ENCODE data around the gene PRKCA.

The PRKCA gene

DNA sequence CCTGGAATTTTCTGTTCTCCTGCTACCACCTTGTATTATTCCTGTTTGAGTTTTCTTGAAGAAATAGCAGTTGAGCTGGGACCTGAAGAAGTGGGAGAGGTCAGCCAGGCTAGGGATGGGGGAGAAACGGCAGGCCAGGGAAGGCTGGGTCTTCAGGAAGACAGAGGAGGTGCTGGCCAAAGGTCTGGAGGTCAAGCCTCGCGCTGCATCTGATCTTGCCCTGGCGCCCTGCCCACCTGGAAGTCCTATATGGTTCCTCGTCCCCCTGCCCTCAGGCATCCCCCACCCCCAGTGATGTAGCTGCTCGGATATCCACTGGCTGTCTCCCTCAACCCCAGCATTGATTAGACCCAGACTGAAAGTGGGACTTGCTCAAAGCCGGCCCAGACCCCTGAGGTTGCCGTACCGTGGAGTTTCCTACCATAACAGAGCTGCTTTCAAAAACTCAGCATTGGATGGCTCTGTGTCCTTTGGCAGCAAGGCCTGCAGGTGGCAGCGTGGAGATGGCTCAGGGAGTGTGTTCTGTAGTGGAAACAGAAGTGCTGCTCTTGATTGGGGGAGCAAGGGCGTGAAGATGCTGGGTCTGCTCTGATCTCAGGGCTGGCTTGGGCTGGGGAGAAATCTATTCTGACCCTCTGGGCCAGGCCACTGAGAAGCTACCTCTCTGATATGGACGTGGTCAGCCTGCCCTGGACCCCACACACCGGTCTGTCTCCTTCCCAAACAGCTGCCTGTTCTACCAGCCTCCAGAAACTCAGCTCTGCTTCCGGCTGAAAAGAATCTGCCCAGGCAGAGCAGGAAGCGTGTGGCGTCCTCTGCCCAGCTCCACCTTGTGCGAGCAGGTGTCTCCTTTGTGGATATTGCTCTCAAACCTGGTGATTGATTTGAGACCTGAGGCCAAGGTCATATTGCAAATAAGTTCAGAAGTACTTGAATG lies 425.5 kb downstream of the PRKCA start:
- Histone ChIP-seq H3K4me1 (ENCODE audit: control insufficient read depth, insufficient read depth, low read length) (peaks cover 40% of the 10 kb centered on the region), H3K27me3 (ENCODE audit: control insufficient read depth in 1 of 2, insufficient read depth in 2 of 2, low read length in 2 of 2) (no peaks in the 10 kb centered on the region), H3K27ac (ENCODE audit: low read length) (no peak overlapping the region), H3K4me3 (ENCODE audit: low read length in 2 of 2) (no peak overlapping the region), H3K9me3 (ENCODE audit: control insufficient read depth in 2 of 2, low read length in 2 of 2) (no peaks in the 10 kb centered on the region), H3K36me3 (ENCODE audit: control insufficient read depth in 2 of 2, insufficient read depth in 2 of 2, low read length in 2 of 2) (no peaks in the 10 kb centered on the region), H3K9ac (ENCODE audit: low read length in 2 of 2) (no peak overlapping the region)

DNA sequence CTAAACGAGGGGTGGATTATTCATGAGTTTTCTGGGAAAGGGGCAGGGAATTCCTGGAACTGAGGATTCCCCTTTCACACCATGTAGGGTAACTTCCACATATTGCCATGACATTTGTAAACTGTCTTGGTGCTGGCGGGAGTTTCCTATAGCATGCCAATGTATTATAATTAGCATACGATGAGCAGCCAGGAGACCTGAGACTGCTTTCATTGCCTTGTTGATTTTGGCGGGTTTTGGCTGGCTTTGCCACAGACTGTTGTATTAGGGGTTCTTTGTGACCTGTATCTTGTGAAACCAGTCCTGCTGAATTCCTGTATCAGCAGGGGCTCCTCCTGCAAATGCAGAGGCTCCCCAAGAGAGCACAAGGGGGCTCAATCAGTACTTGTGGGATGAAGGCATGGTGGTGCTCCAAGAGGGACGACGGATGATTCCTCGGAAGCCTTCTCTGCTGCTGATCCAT lies 428.1 kb downstream of the PRKCA start:
- Histone ChIP-seq H3K36me3 (ENCODE audit: control insufficient read depth in 2 of 2, insufficient read depth in 2 of 2, low read length in 2 of 2) (peaks cover 0 to 4% of the 10 kb centered on the region in 2 donors), H3K4me1 (ENCODE audit: control insufficient read depth, insufficient read depth, low read length) (peaks cover 21% of the 10 kb centered on the region), H3K27ac (ENCODE audit: low read length) (no peak overlapping the region), H3K4me3 (ENCODE audit: low read length in 2 of 2) (no peak overlapping the region), H3K9me3 (ENCODE audit: control insufficient read depth in 2 of 2, low read length in 2 of 2) (no peaks in the 10 kb centered on the region), H3K9ac (ENCODE audit: low read length in 2 of 2) (no peak overlapping the region), H3K27me3 (ENCODE audit: control insufficient read depth in 1 of 2, insufficient read depth in 2 of 2, low read length in 2 of 2) (no peaks in the 10 kb centered on the region)

DNA sequence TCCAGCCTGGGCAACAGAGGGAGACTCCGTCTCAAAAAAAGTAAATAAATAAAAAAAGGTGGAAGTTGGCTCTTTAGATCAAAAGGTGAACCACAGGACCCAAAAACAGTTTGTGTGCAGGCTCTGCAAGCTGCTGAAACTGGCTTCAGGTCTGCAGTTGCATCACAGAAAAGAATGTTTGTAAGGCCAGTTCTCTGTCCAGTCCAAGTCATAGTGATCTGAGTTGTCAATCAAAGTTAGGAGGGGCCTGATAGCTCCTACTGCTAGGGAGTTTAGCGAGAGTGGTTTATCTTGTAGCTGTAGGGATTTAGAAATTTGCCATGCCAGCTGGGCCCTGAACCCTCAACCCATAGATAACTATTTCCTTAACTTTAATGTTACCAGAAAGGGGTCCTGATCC lies 431.3 kb downstream of the PRKCA start:
- no peaks in the 10 kb centered on the region for H3K27me3 ChIP-seq (ENCODE audit: control insufficient read depth in 1 of 2, insufficient read depth in 2 of 2, low read length in 2 of 2)
- no peaks in the 10 kb centered on the region for H3K9me3 ChIP-seq (ENCODE audit: control insufficient read depth in 2 of 2, low read length in 2 of 2)
- H3K4me3 ChIP-seq (ENCODE audit: low read length in 2 of 2), result no peak overlapping the region
- H3K36me3 ChIP-seq (ENCODE audit: control insufficient read depth in 2 of 2, insufficient read depth in 2 of 2, low read length in 2 of 2), result peaks cover 3 to 17% of the 10 kb centered on the region in 2 donors
- H3K9ac ChIP-seq (ENCODE audit: low read length in 2 of 2), result no peak overlapping the region
- no peaks in the 10 kb centered on the region for H3K4me1 ChIP-seq (ENCODE audit: control insufficient read depth, insufficient read depth, low read length)
- no peak overlapping the region for H3K27ac ChIP-seq (ENCODE audit: low read length)

DNA sequence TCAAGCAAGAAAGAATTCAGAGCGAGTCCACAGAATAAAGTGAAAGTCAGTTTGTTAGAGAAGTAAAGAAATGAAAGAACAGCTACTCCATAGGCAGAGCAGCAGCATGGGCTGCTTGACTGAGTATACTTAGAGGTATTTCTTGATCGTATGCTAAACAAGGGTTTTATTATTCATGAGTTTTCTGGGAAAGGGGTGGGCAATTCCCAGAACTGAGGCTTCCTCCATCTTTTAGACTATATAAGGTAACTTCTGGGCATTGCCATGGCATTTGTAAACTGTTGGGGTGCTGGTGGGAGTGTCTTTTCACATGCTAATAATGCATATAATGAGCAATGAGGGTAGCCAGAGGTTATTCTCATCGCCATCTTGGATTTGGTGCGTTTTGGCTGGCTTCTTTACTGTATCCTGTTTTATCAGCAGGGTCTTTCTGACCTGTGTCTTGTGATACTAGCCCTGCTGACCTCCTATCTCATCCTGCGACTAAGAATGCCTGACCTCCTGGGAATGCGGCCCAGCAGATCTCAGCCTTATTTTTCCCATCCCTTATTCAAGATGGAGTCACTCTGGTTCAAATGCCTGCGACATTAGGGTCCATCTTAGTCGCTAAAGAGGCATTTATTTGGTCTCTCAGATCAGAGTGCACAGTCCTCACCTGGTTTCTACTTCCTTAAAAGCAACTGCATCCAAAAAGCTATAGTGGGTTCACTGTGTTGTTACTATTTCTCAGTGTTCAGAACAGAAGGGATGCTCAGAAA lies 432.0 kb downstream of the PRKCA start:
- peaks cover 6 to 23% of the 10 kb centered on the region in 2 donors for H3K36me3 ChIP-seq (ENCODE audit: control insufficient read depth in 2 of 2, insufficient read depth in 2 of 2, low read length in 2 of 2)
- no peak overlapping the region for H3K4me3 ChIP-seq (ENCODE audit: low read length in 2 of 2)
- no peaks in the 10 kb centered on the region for H3K27me3 ChIP-seq (ENCODE audit: control insufficient read depth in 1 of 2, insufficient read depth in 2 of 2, low read length in 2 of 2)
- H3K27ac ChIP-seq (ENCODE audit: low read length), result no peak overlapping the region
- no peak overlapping the region for H3K9ac ChIP-seq (ENCODE audit: low read length in 2 of 2)
- H3K4me1 ChIP-seq (ENCODE audit: control insufficient read depth, insufficient read depth, low read length), result no peaks in the 10 kb centered on the region
- H3K9me3 ChIP-seq (ENCODE audit: control insufficient read depth in 2 of 2, low read length in 2 of 2), result no peaks in the 10 kb centered on the region

DNA sequence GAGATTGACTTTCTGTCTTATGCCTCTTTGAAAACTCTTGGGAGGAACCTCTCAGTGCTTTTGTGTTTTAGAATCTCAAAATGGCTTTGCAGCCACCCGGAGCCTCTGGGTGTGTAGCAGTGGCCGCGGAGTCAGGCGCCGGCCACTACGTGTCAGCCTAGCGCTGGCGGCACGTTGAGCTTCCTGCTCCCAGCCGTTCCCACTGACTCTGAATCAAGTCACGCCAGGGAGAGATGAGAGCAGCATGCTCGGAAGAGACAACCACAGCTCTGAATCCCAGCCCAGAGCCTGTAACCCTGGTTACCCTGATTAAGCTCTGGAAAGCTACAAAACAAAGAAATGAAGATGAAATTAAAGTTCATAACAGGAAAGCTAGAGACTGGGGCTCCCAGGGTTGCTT lies 435.1 kb downstream of the PRKCA start:
- Histone ChIP-seq H3K9ac (ENCODE audit: low read length in 2 of 2) (no peak overlapping the region), H3K9me3 (ENCODE audit: control insufficient read depth in 2 of 2, low read length in 2 of 2) (no peaks in the 10 kb centered on the region), H3K4me3 (ENCODE audit: low read length in 2 of 2) (no peak overlapping the region), H3K36me3 (ENCODE audit: control insufficient read depth in 2 of 2, insufficient read depth in 2 of 2, low read length in 2 of 2) (peaks cover 22 to 36% of the 10 kb centered on the region in 2 donors), H3K4me1 (ENCODE audit: control insufficient read depth, insufficient read depth, low read length) (no peaks in the 10 kb centered on the region), H3K27ac (ENCODE audit: low read length) (no peak overlapping the region), H3K27me3 (ENCODE audit: control insufficient read depth in 1 of 2, insufficient read depth in 2 of 2, low read length in 2 of 2) (no peaks in the 10 kb centered on the region)

DNA sequence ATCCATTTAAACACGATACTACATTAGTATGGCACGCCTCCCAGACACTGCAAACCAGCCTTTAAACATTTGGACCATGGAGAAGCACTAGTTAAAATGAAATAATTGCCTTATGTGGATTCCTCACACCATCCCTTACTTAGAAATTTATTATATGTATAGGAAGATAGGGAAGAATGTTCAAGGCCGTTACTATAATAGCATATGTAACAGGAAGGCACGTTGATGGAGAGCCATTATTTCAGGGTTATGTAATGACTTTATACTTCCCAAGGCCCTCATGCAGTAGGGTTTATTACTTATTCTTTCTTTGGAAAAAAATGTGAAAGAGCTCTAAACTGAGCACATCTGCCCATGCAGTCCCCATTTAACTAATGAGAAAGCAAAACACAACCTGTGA lies 435.9 kb downstream of the PRKCA start:
- Histone ChIP-seq H3K27me3 (ENCODE audit: control insufficient read depth in 1 of 2, insufficient read depth in 2 of 2, low read length in 2 of 2) (no peaks in the 10 kb centered on the region), H3K4me3 (ENCODE audit: low read length in 2 of 2) (no peak overlapping the region), H3K36me3 (ENCODE audit: control insufficient read depth in 2 of 2, insufficient read depth in 2 of 2, low read length in 2 of 2) (peaks cover 27 to 36% of the 10 kb centered on the region in 2 donors), H3K27ac (ENCODE audit: low read length) (no peak overlapping the region), H3K9ac (ENCODE audit: low read length in 2 of 2) (no peak overlapping the region), H3K9me3 (ENCODE audit: control insufficient read depth in 2 of 2, low read length in 2 of 2) (no peaks in the 10 kb centered on the region), H3K4me1 (ENCODE audit: control insufficient read depth, insufficient read depth, low read length) (no peaks in the 10 kb centered on the region)

DNA sequence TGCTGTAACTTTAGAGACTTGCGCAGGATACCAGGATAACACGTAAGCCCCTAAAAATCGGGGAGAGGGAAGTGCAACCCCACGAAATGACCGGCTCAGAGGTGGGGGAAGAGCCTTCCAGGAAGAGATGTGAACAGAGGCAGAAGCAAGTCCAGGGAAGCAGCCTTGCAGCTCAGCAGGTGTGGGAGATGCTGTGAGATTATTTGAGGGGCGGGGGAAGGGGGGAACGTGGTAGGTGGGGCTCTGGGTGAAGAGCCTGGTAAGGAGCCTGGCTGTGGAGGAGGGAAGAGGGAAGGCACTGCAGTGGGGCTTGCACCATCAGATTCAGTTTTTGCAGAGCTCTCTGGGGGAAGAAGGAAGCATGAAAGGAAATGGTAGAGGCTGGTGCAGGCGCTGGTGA lies 437.1 kb downstream of the PRKCA start:
- Histone ChIP-seq H3K9ac (ENCODE audit: low read length in 2 of 2) (no peak overlapping the region), H3K27me3 (ENCODE audit: control insufficient read depth in 1 of 2, insufficient read depth in 2 of 2, low read length in 2 of 2) (no peaks in the 10 kb centered on the region), H3K27ac (ENCODE audit: low read length) (no peak overlapping the region), H3K4me3 (ENCODE audit: low read length in 2 of 2) (no peak overlapping the region), H3K9me3 (ENCODE audit: control insufficient read depth in 2 of 2, low read length in 2 of 2) (no peaks in the 10 kb centered on the region), H3K36me3 (ENCODE audit: control insufficient read depth in 2 of 2, insufficient read depth in 2 of 2, low read length in 2 of 2) (peaks cover 37 to 40% of the 10 kb centered on the region in 2 donors), H3K4me1 (ENCODE audit: control insufficient read depth, insufficient read depth, low read length) (no peaks in the 10 kb centered on the region)

DNA sequence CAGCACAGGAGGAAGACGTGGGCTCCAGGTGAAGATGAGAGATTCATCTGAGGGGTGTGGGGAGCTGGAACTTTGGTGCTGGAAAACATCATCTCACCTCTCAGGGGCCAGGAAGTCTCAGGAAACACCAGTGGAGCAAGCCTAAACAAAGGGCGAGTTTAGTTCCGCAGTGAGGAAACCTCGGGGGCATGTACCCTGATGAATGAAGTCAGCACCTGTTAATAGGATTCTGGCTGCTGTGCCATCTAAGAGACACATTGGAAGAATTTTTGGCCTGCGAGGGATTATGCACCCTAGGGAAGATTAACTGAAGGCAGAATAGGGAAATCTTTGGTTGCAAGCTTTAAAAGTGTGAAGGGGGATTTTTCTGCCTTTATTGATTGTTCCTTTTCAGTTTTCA lies 437.8 kb downstream of the PRKCA start:
- no peak overlapping the region for H3K9ac ChIP-seq (ENCODE audit: low read length in 2 of 2)
- H3K36me3 ChIP-seq (ENCODE audit: control insufficient read depth in 2 of 2, insufficient read depth in 2 of 2, low read length in 2 of 2), result peaks cover 40 to 42% of the 10 kb centered on the region in 2 donors
- H3K9me3 ChIP-seq (ENCODE audit: control insufficient read depth in 2 of 2, low read length in 2 of 2), result no peaks in the 10 kb centered on the region

DNA sequence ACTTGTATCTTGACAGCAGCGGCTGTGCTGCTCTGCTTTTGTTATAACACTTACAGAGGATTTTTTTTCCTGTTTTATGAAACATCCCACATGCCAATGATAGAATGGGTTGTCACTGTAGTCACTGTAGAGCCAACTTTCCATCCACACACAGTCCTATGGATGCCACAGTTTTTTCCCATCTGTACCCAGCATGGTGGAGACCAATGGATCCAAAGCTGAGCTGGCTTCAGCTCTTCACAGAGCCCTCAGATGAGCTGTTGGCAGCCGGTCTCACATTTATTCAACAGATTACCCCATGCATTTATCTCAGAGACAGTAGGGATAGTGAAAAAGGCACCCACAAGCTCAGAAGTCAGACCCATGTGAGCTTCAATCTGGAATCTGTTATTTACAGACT lies 441.1 kb downstream of the PRKCA start:
- Histone ChIP-seq H3K36me3 (ENCODE audit: control insufficient read depth in 2 of 2, insufficient read depth in 2 of 2, low read length in 2 of 2) (peaks cover 31 to 40% of the 10 kb centered on the region in 2 donors), H3K4me1 (ENCODE audit: control insufficient read depth, insufficient read depth, low read length) (no peaks in the 10 kb centered on the region), H3K4me3 (ENCODE audit: low read length in 2 of 2) (no peak overlapping the region), H3K27me3 (ENCODE audit: control insufficient read depth in 1 of 2, insufficient read depth in 2 of 2, low read length in 2 of 2) (no peaks in the 10 kb centered on the region), H3K27ac (ENCODE audit: low read length) (no peak overlapping the region), H3K9ac (ENCODE audit: low read length in 2 of 2) (no peak overlapping the region), H3K9me3 (ENCODE audit: control insufficient read depth in 2 of 2, low read length in 2 of 2) (no peaks in the 10 kb centered on the region)

More for the DNA sequence above, 437.8 kb downstream of the PRKCA start:
- Histone ChIP-seq H3K4me1 (ENCODE audit: control insufficient read depth, insufficient read depth, low read length) (no peaks in the 10 kb centered on the region), H3K4me3 (ENCODE audit: low read length in 2 of 2) (no peak overlapping the region), H3K27ac (ENCODE audit: low read length) (no peak overlapping the region), H3K27me3 (ENCODE audit: control insufficient read depth in 1 of 2, insufficient read depth in 2 of 2, low read length in 2 of 2) (no peaks in the 10 kb centered on the region)

DNA sequence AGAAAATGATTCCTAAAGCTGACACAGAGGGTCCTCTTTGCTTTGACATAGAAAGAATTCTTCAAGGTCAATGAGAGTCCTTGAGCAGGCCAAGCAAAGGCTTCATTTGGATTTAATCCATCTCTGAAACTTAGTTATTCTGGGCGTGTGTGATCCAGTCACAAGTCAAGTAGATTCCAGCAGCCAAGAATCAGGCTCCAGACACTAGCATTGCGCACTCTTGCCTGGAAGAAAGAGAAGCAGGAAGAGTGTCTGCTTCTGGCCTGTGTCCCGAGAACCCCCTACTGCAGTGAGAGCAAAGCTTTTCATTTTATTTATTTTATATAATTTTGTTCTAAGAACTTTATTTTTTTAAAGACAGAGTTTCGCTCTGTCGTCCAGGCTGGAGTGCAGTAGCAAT lies 444.3 kb downstream of the PRKCA start:
- no peak overlapping the region for H3K27ac ChIP-seq (ENCODE audit: low read length)
- no peaks in the 10 kb centered on the region for H3K27me3 ChIP-seq (ENCODE audit: control insufficient read depth in 1 of 2, insufficient read depth in 2 of 2, low read length in 2 of 2)
- H3K36me3 ChIP-seq (ENCODE audit: control insufficient read depth in 2 of 2, insufficient read depth in 2 of 2, low read length in 2 of 2), result peaks cover 26 to 32% of the 10 kb centered on the region in 2 donors
- H3K9ac ChIP-seq (ENCODE audit: low read length in 2 of 2), result no peak overlapping the region
- H3K4me1 ChIP-seq (ENCODE audit: control insufficient read depth, insufficient read depth, low read length), result no peaks in the 10 kb centered on the region
- no peaks in the 10 kb centered on the region for H3K9me3 ChIP-seq (ENCODE audit: control insufficient read depth in 2 of 2, low read length in 2 of 2)
- H3K4me3 ChIP-seq (ENCODE audit: low read length in 2 of 2), result no peak overlapping the region
